GM04503 (cell line): ENCODE results near the gene NHLRC4.

Source experiments
- DNase-seq: peaks from one replicate; pipeline ENCODE4 v3.0.0-alpha.2; 2012; ENCODE audit warnings: low read depth

The NHLRC4 gene

DNA sequence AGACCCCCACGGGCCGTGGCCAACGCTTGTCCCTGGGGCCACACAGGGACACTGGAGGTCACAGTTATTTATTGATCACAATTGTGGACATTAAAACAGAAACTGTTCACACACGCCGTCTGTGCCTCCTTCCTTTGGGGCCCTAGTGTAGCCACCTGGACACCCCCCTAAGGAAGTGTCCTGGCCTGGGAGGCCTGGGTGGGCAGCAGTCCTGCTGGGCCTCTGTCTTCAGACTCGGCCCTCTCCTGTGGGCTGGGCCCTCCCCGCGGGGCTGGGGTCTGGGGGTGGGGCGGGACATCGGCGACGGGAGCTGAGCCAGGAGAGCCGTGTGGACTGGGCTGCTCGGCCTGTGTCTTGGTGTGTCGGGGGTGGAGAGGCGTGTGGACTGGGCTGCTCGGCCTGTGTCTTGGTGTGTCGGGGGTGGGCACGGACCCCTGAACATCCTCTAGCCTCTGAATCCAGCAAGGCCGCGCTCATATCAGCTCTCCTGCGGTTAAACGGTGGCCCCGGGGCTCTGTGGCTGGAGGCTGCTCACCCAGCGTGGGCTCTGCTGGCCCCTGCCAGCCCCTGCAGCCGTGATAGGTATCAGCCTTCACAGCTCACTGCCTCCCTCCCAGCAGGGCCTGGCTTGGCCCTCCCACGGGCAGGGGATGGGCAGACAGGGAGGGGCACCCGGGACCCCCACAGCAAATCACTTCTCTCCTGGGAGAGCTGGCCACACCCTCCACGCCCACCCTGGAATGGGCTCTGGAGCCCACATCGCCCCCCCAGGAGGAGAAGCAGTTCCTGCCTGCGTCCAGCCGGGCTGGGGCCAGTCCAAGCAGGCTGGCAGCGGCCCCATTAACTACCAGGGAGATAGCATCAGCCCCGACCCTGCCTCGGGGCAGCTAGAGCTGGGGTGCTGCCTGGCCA lies 1.1 kb upstream of the NHLRC4 start:
- DNase-seq: no peak

DNA sequence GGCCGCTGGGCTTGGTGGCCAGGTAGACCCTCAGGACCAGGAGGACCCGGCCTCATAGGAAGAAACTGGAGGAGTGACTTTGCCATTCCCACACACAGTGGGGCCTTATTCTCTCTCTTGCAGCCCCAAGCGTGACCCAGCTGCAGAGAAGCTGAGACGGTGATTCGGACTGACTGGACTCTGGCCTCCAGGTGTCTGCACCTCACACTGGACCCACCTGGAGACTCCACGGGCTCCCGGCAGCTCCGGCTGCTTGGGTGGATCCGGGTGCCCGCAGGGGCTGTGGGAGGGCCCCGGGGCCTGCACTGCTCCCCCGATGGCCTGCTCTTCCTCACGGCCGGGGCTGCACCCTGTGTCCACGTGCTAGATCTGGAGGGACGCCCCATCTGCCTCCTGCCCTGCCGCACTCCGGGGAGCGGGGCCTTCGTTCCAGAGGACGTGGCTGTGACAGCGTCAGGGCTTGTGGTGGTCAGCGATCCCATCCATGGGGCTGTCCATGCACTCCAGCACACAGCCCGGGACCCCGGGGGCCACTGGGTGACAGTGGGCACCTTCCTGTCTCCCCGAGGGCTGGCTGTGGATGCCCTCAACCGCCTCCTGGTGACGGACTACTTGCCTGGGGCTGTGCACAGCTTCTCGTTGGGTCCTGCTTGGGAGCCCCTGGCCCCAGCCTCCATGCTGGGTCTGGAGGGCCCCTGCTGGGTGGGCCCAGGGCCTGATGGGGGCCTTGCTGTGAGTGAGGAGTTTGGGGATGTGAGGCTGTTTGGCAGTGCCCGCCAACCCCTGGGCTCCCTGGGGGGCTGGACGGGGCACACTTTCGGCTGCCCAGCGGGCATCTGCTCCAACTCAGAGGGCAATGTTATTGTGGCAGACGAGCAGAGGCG lies 810 bp downstream of the NHLRC4 start:
- DNase-seq: no peak

DNA sequence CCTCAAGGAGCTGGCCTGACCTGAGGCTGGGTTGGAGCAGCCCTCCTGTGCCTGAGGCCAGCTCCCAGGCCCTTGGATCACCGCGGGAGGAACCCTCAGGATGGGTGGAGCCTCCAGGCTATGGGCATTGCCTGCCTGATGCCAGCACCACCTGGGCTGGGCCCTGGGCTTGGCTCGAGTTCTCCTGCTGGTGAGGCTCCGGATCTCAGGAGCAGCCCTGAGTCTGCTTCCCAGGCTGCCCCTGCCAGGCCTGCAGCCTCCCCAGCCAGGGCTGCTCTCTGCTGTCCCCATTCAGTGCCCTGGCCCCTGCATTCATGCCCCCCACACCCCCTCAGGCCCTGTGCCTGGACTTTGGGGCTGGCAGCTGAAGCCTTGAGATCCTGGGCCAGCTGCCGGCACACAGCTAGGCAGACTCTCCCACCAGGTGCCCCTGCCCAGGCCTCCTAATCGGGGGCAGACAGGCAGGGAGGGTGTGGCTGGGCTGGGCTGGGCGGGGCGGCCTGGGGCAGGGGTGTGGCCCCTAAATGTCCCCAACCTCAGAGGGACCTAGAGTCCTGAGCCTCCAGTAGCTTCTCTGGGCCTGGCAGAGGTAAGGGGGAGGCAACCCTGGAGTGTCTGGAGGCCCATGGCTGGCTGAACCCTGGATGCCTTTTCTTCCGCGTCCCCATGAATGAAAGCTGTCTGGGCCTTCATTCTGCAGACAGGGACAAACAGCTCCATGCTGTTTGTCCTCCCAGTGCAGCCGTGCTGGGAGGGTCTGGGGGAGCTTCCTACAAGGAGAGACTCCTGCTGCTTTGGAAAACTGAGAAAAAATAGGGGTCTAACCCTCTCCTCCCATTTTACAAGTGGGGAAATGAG lies 1.8 kb downstream of the NHLRC4 start:
- DNase-seq: no peak

DNA sequence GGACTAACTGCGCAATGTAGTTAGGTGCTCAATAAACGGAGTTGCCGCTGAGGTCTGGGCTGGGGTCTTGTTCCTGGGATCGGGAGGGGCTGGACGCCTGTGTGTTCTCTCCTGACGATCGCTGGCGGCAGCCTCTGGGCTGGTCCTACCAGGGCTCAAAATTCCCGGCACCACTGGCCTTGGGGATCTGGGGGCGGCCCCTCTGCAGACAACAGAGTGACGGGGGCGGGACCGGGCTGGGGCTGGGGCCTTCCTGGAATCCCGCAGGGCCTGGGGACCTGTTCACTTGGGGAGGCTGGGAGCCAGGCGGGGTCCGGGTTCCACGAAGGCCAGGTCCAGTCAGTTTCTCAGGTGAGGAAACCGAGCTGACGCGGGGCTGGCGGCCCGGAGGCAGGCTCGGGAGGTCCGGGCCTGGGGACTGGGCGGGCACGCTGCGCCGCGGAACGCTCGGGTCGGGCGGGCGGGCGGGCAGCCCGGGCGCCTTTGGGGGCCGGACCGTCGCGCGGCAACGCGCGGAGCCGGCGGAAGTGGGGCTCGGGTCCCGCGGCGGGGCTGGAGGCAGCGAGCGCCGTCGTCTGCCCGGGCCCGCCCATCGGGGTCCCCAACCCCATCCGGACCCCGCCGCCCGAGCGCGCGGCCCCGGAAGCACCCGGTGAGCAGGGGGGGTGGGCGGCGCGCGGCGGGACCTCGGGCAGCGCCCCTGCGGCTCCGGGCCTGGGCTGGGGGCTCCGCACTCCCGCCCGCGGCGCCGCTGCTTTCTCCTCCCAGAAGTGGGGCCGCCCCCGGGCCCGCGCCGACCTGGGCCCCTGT lies 2.8 kb downstream of the NHLRC4 start, which contains the start of gene PIGQ:
TSS of gene PIGQ (plus strand) at position 524 of the 810 bp plus-strand sequence. CDS start 4,107 bp downstream, outside the sequence.
- no peak for DNase-seq

DNA sequence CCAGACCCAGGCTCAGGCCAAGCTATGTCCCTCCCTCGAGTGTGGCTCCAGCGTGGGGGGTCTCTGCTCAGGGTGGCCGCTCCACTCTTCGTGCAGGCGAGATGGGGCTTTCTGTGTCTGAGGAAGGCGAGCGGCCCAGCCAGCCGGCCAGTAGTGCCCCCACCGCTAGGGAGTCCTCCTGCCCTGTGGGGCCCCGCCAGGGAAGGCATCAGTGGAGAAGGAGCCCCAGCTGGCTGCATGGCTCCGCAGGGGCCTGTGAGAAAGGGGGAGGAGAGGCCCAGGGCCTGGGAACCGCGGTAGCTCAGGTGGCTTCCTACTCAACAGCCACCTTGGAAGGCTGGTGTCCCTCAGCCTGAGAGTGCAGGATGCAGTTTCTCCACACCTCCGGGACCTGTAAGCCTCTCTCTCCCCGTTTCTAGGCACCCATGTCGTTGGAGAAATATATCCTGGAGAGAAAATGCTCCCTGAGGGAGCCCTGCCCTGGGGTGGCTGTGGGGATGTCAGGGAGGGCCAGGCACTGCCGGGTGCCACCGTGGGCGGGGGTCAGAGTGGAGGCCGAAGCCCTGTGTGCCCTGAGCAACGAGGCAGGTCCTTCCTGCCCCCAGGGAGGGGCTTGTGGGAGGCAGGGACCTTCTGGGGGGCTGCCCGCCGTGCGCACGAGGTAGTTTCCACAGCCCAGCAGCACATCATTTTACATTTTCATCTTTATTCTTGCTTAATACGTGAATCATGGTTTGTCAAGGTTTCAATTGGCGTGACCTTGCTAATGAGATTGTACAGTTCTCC lies 6.3 kb downstream of the NHLRC4 start:
- no peak for DNase-seq

DNA sequence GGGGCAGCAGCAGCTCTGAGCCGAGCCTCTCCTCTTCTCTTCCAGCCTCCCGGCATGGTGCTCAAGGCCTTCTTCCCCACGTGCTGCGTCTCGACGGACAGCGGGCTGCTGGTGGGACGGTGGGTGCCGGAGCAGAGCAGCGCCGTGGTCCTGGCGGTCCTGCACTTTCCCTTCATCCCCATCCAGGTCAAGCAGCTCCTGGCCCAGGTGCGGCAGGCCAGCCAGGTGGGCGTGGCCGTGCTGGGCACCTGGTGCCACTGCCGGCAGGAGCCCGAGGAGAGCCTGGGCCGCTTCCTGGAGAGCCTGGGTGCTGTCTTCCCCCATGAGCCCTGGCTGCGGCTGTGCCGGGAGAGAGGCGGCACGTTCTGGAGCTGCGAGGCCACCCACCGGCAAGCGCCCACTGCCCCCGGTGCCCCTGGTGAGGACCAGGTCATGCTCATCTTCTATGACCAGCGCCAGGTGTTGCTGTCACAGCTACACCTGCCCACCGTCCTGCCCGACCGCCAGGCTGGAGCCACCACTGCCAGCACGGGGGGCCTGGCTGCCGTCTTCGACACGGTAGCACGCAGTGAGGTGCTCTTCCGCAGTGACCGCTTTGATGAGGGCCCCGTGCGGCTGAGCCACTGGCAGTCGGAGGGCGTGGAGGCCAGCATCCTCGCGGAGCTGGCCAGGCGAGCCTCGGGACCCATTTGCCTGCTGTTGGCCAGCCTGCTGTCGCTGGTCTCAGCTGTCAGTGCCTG lies 7.4 kb downstream of the NHLRC4 start:
- no peak for DNase-seq

DNA sequence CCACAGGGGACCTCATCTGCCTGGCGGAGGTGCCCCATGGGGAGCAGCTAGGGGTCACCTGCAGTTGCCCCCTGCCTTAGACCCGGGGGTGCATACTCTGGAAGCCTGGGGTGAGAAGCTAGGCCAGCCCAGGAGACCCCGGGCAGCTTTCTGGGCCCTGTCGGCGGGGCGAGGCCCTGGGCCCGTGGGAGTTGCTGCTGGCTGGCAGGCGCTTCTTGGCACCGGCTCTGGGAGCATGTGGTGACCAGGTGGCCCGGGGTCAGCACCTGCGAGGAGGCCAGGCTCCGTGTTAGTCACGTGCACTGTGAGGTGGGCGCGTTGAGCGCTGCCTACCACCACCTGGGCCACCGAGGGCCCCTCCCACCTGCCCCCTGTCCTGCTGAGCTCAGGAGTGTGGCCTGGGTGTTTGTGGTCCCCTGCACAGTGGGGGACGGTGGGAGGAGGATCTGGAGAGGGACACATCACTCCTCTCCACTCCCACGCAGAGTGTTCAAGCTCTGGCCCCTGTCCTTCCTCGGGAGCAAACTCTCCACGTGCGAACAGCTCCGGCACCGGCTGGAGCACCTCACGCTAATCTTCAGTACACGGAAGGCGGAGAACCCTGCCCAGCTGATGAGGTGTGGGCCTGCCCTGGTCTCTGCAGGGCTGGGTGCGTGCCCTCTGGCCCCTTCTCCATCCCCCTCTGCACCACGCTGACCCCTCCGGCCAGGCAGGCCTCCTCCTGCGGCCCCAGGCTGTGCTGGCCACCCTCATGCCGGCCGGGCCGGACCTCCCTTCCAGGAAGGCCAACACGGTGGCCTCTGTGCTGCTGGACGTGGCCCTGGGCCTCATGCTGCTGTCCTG lies 8.8 kb downstream of the NHLRC4 start:
- no peak for DNase-seq

DNA sequence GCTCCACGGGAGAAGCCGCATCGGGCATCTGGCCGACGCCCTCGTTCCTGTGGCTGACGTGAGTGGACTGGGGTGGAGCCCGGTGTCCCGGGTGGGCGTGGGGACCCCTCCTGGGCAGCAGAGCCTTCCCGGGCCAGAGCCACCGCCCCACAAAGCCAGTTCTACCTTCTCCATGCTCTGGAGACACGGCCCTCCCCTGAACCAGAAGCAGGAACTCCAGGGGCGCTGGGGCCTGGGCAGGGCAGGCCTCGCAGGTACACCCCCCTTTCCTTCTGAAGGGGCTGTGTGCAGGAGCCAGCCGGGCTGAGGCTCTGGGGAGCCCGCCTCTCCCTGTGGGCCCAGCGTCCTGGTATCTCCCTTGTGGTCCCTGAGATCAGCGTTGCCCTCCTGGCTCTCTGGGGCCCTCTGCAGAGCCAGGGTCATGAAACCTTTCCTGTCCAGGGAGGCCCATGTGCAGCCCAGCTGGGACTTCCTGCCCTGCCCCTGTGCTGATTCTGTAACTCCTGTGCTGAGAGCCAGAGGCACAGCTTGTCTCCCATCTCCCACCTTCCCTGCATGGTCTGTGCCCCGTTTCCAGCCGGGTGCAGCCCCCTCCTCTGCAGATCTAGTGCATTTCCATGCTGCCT lies 9.5 kb downstream of the NHLRC4 start:
- no peak for DNase-seq

DNA sequence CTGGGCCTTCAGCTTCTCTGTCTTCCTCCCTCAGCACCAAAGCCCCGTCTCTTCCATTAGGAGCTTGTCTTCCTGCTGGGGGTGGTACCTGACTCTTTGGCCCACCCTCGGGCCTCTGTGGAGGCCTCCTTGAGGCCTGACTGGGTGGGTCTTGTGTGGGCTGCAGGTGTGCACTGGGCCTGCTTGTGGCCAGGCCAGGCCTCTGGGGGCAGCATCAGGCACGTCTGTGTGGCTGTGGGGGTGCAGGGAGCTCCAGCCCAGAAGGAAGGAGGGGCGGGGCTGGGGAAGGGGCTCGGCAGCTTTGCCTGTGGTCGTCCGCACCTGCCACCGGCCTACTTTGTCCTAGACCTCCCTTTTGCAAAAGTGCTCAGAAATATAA lies 10.0 kb downstream of the NHLRC4 start:
- DNase-seq: no peak

DNA sequence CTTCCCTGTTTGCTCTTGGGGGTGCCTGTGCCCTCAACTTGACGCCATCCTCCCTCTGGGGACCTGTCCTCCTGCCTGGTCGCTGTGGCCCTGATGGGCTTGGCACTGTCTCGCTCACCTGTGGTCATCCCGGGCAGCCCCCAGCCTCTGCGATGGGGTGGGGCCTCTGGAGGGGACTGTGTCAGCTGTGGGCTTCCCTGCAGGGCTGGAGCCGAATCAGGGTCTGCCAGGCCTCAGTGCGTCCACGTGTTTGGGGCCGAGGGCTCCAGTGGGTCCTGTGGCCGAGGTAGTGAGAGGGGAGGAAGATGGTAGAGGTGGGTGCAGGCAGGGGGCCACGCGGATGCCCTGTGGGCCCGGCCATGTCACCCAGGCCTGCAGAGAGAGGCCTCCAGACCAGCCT lies 11.0 kb downstream of the NHLRC4 start:
- no peak for DNase-seq

DNA sequence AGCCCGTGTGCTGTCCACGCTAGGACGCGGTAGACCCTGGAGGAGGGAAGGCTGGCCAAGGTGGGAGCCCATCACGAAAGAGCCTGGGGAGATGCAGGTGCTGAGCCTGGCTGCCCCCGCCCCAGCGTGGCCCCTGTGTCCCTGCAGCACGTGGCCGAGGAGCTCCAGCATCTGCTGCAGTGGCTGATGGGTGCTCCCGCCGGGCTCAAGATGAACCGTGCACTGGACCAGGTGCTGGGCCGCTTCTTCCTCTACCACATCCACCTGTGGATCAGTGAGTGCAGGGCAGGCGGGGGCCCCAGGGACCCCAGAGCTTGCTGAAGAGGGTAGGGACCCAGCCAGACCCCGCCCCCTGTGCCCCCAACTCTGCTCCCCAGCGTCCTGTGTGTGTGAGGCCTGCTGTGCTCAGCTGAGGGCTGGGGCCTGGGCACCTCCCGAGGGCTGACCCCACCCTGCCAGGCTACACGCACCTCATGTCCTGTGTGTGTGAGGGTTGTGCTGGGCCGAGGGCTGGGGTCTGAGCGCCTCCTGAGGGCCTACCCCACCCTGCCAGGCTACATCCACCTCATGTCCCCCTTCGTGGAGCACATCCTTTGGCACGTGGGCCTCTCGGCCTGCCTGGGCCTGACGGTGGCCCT lies 11.5 kb downstream of the NHLRC4 start:
- DNase-seq: no peak

DNA sequence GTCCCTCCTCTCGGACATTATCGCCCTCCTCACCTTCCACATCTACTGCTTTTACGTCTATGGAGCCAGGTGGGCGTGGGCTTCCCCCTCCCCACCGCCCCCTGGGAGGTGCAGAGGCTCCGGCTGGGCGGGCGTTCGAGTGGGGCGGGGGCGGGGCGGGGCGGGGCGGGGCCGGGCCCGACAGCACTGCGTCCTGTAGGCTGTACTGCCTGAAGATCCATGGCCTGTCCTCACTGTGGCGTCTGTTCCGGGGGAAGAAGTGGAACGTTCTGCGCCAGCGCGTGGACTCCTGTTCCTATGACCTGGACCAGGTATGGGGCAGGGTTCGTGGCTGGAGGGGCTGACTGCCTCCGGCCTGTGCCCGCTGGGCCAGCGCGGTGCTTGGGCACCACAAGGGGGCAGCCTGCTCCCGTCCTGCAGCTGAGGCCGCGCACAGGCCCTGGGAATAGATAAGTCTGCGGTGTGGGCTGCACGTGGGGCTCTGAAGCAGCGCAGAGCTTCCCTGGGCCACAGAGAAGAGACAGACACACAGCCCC lies 12.1 kb downstream of the NHLRC4 start:
- DNase-seq: no peak

DNA sequence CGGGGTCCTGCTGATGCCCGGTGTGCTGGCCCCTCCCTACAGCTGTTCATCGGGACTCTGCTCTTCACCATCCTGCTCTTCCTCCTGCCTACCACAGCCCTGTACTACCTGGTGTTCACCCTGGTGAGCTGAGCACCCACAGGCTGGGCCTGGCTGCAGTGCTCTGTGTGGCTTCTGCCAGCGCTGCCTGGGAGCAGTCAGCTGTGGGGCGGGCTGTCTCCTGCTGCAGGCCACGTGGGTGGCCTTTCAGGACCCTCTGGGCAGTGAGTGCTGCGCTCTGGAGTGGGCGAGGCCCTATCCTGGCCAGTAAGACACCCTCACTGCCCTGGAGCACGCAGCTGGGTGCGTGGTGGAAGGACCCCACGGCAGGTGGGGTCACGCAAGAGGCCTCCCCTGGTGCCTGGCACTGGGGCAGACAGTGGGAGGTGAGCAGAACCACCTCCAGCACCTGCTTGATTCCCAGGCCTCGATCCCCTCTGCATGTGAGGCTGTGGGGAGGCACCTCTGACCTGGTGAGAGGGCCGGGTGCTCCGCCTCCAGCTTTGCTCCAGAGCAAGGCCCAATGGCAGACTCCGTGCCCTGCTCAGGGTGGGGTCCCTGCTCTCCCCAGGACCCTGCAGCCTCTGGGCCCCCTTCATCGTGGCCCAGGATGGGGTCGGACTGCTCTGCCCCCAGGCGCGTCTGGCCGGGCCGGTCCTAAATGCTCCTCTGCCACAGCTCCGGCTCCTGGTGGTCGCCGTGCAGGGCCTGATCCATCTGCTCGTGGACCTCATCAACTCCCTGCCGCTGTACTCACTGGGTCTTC lies 13.5 kb downstream of the NHLRC4 start:
- no peak for DNase-seq

DNA sequence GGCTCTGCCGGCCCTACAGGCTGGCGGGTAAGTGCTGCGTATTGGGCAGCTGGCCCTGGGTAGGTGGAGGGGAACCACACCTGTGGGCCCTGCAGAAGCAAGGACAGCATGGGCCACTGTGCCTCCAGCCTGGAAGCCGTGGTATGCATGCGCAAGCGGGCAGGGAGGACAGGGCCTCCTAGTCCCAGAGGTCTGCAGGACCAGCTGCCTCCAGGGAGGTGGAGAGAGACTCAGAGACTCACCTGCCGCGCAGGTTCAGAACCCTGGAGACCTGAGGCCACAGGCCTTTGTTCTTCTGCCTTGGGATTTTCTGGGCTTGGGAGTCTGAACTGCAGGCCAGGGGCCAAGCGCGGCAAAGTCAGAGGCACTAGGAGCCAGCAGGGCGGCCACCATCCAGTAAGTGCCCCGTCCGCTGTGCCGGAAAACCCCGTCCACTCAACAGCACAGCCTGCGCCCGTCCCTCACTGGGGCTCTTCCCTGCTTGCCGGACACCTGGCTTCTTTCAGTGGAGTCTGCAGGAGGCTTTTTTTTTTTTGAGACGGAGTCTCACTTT lies 14.2 kb downstream of the NHLRC4 start:
- DNase-seq: no peak

DNA sequence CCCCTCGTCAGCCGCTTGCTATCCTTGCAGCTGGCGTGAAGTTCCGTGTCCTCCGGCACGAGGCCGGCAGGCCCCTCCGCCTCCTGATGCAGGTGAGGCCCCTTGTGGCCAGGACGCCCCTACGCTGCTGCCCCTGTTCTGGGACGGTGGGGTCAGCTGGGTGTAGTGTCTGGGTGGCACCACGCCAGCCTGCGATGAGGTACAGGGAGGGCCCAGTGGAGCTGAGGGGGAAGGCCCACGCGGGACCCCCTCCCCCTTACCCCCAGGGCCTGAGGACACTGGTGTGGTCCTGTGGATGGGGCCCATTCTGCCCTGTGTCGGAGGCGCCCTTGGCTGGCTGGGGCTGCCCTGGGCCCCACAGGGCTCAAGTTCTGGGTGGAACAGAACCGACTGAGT lies 15.4 kb downstream of the NHLRC4 start:
- no peak for DNase-seq

DNA sequence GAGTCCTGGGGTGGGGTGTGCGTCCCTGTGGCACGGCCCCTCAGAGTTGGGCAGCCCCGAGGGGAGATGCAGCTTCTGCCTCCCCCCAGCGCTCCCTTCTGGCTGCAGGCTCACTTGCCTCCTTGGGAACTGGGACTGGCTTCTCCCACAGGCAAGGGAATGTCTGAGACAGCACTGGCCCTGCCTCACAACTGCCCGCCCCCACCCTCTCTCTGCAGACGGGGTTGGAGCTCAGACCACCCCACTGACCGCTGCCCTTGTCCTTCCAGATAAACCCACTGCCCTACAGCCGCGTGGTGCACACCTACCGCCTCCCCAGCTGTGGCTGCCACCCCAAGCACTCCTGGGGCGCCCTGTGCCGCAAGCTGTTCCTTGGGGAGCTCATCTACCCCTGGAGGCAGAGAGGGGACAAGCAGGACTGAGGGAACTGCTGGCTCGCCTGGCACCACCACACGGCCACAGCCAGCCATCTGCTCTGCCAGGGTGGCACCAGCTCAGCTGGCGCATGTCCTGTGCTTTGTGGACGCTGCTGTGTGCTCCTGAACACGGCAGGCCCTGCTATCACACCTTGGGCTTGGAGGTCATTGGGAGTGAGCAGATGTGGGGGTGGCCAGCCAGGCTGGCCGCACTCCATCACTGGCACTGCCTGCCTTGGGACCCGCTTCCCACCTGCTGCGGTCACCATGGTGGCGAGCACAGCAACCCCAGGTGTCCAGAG lies 16.0 kb downstream of the NHLRC4 start:
- DNase-seq: no peak
